Mammary epithelial cell (primary cell): ENCODE data around the gene SIK2.
"Not testable (repeated sequence)": the region's sequence is repeated elsewhere in the genome, so short reads cannot be mapped to it uniquely, and the experiment has no call there.

Source experiments
- EZH2 ChIP-seq: IDR thresholded peaks from 2 replicates; pipeline ENCODE4 v1.6.1; 2012; ENCODE audit warnings: low read length, inconsistent platforms, borderline replicate concordance
- TF ChIP-seq, protein P1 (sequence below), 2 donors: IDR thresholded peaks in 1 of 2; conservative IDR thresholded peaks in 1 of 2; 2 replicates each; pipeline ENCODE4 v1.5.1; 2011 to 2012; ENCODE audit warnings: inconsistent platforms in 2 of 2, low read length in 2 of 2, mild to moderate bottlenecking in 2 of 2, control low read depth in 1 of 2, low read depth in 1 of 2; ENCODE audit not compliant: insufficient read depth in 1 of 2; ENCODE audit errors: extremely low read depth in 1 of 2

DNA sequence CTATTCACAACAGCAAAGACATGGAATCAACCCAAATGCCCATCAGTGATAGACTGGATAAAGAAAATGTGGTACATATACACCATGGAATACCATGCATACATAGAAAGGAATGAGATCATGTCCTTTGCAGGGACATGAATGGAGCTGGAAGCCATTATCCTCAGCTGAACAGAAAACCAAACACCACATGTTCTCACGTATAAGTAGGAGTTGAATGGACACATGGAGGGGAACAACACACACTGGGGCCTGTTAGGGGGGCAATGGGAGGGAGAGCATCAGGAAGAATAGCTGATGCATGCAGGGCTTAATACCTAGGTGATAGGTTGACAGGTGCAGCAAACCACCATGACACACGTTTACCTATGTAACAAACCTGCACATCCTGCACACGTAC lies 115.4 kb downstream of the SIK2 start:
- TF ChIP-seq, protein P1, sequence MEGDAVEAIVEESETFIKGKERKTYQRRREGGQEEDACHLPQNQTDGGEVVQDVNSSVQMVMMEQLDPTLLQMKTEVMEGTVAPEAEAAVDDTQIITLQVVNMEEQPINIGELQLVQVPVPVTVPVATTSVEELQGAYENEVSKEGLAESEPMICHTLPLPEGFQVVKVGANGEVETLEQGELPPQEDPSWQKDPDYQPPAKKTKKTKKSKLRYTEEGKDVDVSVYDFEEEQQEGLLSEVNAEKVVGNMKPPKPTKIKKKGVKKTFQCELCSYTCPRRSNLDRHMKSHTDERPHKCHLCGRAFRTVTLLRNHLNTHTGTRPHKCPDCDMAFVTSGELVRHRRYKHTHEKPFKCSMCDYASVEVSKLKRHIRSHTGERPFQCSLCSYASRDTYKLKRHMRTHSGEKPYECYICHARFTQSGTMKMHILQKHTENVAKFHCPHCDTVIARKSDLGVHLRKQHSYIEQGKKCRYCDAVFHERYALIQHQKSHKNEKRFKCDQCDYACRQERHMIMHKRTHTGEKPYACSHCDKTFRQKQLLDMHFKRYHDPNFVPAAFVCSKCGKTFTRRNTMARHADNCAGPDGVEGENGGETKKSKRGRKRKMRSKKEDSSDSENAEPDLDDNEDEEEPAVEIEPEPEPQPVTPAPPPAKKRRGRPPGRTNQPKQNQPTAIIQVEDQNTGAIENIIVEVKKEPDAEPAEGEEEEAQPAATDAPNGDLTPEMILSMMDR (conservative IDR thresholded peaks at IDR 0.05 in 1 of 2, IDR thresholded peaks at IDR 0.05 in 1 of 2; ENCODE audit: extremely low read depth in 1 of 2, insufficient read depth in 1 of 2, low read depth in 1 of 2, low read length in 2 of 2): not testable (repeated sequence)
- not testable (repeated sequence) for TF ChIP-seq EZH2
